HEK293T (cell line): ENCODE results near the gene KXD1.
"Not testable (repeated sequence)": the region's sequence is repeated elsewhere in the genome, so short reads cannot be mapped to it uniquely, and the experiment has no call there.

Source experiments
- ARNT ChIP-seq: fragments of 450-650 bp; IDR thresholded peaks from 2 replicates; pipeline ENCODE4 v1.6.1; 2017; ENCODE audit warnings: mild to moderate bottlenecking
- BHLHE40 ChIP-seq: fragments of 450-650 bp; IDR thresholded peaks from 2 replicates; pipeline ENCODE4 v1.6.1; 2016; ENCODE audit warnings: mild to moderate bottlenecking, moderate library complexity, borderline replicate concordance
- CTBP1 ChIP-seq: fragments of 450-650 bp; IDR thresholded peaks from 2 replicates; pipeline ENCODE4 v1.6.1; 2016; ENCODE audit warnings: borderline replicate concordance
- FOXA1 ChIP-seq: fragments of 450-650 bp; IDR thresholded peaks from 2 replicates; pipeline ENCODE4 v1.6.1; 2016; ENCODE audit warnings: mild to moderate bottlenecking
- FOXK2 ChIP-seq: fragments of 450-650 bp; IDR thresholded peaks from 2 replicates; pipeline ENCODE4 v1.6.1; 2016; ENCODE audit warnings: mild to moderate bottlenecking
- FOXM1 ChIP-seq: fragments of 450-650 bp; IDR thresholded peaks from 2 replicates; pipeline ENCODE4 v1.6.1; 2017; ENCODE audit warnings: mild to moderate bottlenecking, borderline replicate concordance
- HDGF ChIP-seq: fragments of 450-650 bp; IDR thresholded peaks from 2 replicates; pipeline ENCODE4 v1.6.1; 2017; ENCODE audit warnings: antibody characterized with exemption, borderline replicate concordance
- L3MBTL2 ChIP-seq: fragments of 450-650 bp; conservative IDR thresholded peaks from 2 replicates; pipeline ENCODE4 v1.6.1; 2016; ENCODE audit warnings: mild to moderate bottlenecking
- NFRKB ChIP-seq: fragments of 450-650 bp; IDR thresholded peaks from 2 replicates; pipeline ENCODE4 v1.6.1; 2016; ENCODE audit warnings: mild to moderate bottlenecking, moderate library complexity
- SP1 ChIP-seq: fragments of 450-650 bp; IDR thresholded peaks from 2 replicates; pipeline ENCODE4 v1.6.1; 2017
- SUZ12 ChIP-seq: fragments of 450-650 bp; IDR thresholded peaks from 2 replicates; pipeline ENCODE4 v1.6.1; 2016; ENCODE audit warnings: mild to moderate bottlenecking
- TARDBP ChIP-seq: fragments of 450-650 bp; IDR thresholded peaks from 2 replicates; pipeline ENCODE4 v1.6.1; 2016
- ZNF384 ChIP-seq: fragments of 450-650 bp; IDR thresholded peaks from 2 replicates; pipeline ENCODE4 v1.6.1; 2016
- TF ChIP-seq, protein P1 (sequence below): fragments of 450-650 bp; IDR thresholded peaks from 2 replicates; pipeline ENCODE4 v1.6.1; 2016

DNA sequence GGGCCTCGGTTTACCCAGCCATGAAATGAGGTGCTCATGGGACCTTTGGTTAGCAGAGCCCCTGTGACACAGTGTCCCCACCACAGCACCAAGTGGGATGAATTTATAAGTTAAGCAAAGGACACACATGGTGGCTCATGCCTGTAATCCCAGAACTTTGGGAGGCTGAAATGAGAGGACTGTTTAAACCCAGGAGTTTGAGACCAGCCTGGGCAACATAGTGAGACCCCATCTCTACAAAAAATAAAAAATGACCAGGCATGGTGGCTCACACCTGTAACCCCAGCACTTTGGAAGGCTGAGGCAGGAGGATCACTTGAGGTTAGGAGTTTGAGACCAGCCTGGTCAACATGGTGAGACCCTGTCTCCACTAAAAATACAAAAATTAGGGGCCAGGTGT lies 17.5 kb upstream of the KXD1 start:
- TF ChIP-seq FOXK2, FOXM1, SP1, CTBP1, ARNT, TARDBP, NFRKB, SUZ12, BHLHE40, HDGF, FOXA1, ZNF384, L3MBTL2: not testable (repeated sequence)
- TF ChIP-seq, protein P1, sequence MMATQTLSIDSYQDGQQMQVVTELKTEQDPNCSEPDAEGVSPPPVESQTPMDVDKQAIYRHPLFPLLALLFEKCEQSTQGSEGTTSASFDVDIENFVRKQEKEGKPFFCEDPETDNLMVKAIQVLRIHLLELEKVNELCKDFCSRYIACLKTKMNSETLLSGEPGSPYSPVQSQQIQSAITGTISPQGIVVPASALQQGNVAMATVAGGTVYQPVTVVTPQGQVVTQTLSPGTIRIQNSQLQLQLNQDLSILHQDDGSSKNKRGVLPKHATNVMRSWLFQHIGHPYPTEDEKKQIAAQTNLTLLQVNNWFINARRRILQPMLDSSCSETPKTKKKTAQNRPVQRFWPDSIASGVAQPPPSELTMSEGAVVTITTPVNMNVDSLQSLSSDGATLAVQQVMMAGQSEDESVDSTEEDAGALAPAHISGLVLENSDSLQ = not testable (repeated sequence)
